Kidney (tissue), 14 donors: ENCODE measurements around the gene TRAIP. TPM values are rescaled to one million over a fixed set of nuclear protein-coding genes. Genes with fewer than 3 reads are reported as not detected.

Experiments
- DNase-seq, 5 donors: peaks; one replicate each; pipeline ENCODE4 v3.0.0-alpha.2; 2013 to 2020
- FAIRE-seq: peaks from 2 replicates; lab custom pipeline; 2012; peaks lifted over from hg19 to GRCh38; lab: Jason Lieb, UNC
- H3K27ac ChIP-seq, 2 donors: one replicate each; pipeline ENCODE4 v1.7.0; 2013; ENCODE audit warnings: low read depth in 2 of 2, low read length in 2 of 2, inconsistent platforms in 1 of 2
- H3K27me3 ChIP-seq: one replicate; pipeline ENCODE4 v1.7.1; 2013; ENCODE audit warnings: low read length, inconsistent platforms; ENCODE audit not compliant: control insufficient read depth, insufficient read depth
- H3K36me3 ChIP-seq, 3 donors: one replicate each; pipeline versions ENCODE4 v1.7.0 to v1.7.1; 2013; ENCODE audit warnings: low read length in 3 of 3, control low read depth in 1 of 3, inconsistent platforms in 1 of 3; ENCODE audit not compliant: insufficient read depth in 3 of 3, control insufficient read depth in 2 of 3
- H3K4me1 ChIP-seq, 3 donors: one replicate each; pipeline versions ENCODE4 v1.7.0 to v1.7.1; 2013; ENCODE audit warnings: low read length in 3 of 3, inconsistent platforms in 1 of 3, low read depth in 1 of 3; ENCODE audit not compliant: control insufficient read depth in 2 of 3, insufficient read depth in 2 of 3
- H3K4me3 ChIP-seq, 3 donors: one replicate each; pipeline versions ENCODE4 v1.7.0 to v1.8.1; 2013; ENCODE audit warnings: low read length in 3 of 3, control low read depth in 1 of 3, inconsistent platforms in 1 of 3
- H3K9ac ChIP-seq, 3 donors: one replicate each; pipeline versions ENCODE4 v1.7.0 to v1.7.1; 2013; ENCODE audit warnings: low read length in 3 of 3, control low read depth in 1 of 3, inconsistent platforms in 1 of 3
- H3K9me3 ChIP-seq, 3 donors: one replicate each; pipeline versions ENCODE4 v1.7.0 to v1.7.1; 2013; ENCODE audit warnings: low read length in 3 of 3, control low read depth in 1 of 3, inconsistent platforms in 1 of 3; ENCODE audit not compliant: control insufficient read depth in 2 of 3, insufficient read depth in 1 of 3
- intact Hi-C: fragments of 100-400 bp; cut with DNase I; formaldehyde crosslinking; loops from one replicate; pipeline ENCODE4 v1.11.1; 2022
- polyA plus RNA-seq: library from polyadenylated mRNA; stranded (reverse); fragments of 350-450 nt; fragmentation: Illumina TruSeq; extraction: RNeasy Lipid Tissue Mini Kit (QIAGEN cat#74804); gene quantifications from one replicate; pipeline ENCODE4 v1.2.3, GENCODE V29; 2014; ENCODE audit warnings: low read depth, low replicate concordance; ENCODE audit not compliant: insufficient read depth
- total RNA-seq: library from RNA; stranded (reverse); fragmentation: NEBNext Ultra II Directional; extraction: Animal tissue kit (Norgen Biotek cat#: 25700); gene quantifications from one replicate; pipeline ENCODE4 v1.2.1, GENCODE V29; 2021
- TF ChIP-seq, protein P1 (sequence below): IDR thresholded peaks from 3 replicates; pipeline ENCODE4 v1.5.1; 2012; ENCODE audit warnings: mild to moderate bottlenecking, moderate library complexity, borderline replicate concordance; ENCODE audit not compliant: insufficient read depth; ENCODE audit errors: extremely low read depth
- donor health status: control.
- donor health status: control.
- donor health status: control.
- donor health status: control.
- donor health status: control.
- donor health status: DM: yes; HTN: yes; CAD: no.
- donor health status: Normal renal cell carcinoma (clear cell type).

Gene TRAIP
- total and polyA plus RNA-seq, 2 donors from 2014 or later, result 0.71 to 1.9 TPM

DNA sequence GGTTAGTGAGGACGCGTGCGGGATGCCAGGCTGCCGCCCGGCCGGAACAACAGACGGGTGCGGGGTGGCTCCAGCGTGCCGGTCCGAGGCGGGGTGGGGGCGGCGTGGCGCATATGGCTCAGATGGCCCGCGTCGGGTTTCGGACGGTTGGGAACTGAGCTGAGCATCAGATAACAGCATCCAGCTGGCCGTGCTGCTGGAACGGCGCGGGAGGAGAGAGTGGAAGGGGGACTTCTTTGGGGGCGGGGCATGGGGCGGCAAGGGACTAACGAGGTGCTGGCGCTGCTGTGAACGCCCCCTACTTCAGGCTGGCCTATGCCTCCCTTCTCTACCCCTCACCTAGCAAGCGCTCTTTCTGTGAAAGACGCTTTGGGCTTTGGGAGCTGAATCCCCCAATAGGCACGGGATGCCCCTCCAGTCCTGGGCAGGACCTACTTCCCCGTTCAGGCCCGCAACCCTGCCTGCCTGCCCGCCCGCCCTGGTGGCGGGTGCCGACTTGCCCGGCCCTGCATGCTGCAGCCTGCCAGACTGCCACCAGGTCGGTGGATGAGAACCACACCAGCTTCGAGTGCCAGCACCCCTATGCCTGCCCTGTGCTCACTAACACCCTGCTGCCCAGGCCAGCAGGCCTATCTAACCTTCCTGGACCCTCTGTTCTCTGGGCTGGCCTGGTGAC lies 52.8 kb downstream of the TRAIP start:
- FAIRE-seq (no peak), DNase-seq (peak in 3 of 5 donors; percentile 77 to 92 (median 78))
- peak overlapping the region; percentile 16 to 40 (median 29) for H3K9ac ChIP-seq

DNA sequence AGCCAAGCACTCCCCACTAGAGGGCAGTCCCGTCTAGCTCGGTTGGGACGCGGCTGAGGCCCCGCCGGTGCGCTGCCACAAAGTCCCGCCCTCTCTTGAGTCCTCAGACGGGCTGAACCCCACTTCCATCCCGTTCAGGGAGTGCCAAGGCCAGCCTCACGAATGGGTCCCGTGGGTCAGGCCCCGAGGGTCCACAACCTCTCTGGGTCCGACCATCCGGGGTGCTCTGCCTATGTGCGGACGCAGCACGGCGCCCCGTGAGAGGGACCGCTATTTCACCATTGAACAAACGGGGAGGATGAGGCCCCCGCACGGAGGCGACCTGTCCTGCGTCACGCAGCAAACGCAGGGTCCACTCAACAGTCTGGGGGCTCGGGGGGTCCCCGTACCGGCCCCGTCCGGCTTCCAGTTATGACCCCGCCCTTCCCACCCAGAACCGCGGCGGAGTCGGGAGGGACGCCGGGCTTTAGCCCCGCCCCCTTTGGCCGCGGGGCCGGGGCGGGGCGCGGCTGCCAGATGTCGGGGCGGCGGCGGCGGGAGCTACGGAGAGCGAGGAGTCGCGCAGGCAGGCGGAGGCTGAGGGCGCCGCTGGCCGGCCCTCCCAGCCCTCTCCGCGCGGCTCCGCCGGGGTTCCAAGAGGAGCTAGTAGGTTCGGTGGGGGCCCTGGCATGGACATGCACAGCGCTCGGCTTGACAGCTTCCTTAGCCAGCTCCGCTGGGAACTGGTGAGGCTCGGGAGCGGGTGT lies 53.5 kb downstream of the TRAIP start, which contains the start of gene INKA1:
TSS of gene INKA1 (plus strand) at position 543 of the 746 bp plus-strand sequence. CDS start at position 675, 132 bp downstream.
- Histone ChIP-seq H3K9me3 (no peaks in the 10 kb centered on the region), H3K9ac (peak within 1 kb of the TSS; percentile 35 to 68 (median 40)), H3K4me1 (peaks cover 1 to 41% (median 4%) of the 10 kb centered on the region in 3 donors), H3K4me3 (peak within 1 kb of the TSS; percentile 59 to 91 (median 86)), H3K27me3 (no peaks in the 10 kb centered on the region), H3K27ac (peak within 1 kb of the TSS; percentile 87 to 93), H3K36me3 (no peaks in the 10 kb centered on the region)
- intact Hi-C loops, result no loop called here
- FAIRE-seq (no peak), DNase-seq (peak; percentile 88 to 96 (median 93))
- TF ChIP-seq, protein P1, sequence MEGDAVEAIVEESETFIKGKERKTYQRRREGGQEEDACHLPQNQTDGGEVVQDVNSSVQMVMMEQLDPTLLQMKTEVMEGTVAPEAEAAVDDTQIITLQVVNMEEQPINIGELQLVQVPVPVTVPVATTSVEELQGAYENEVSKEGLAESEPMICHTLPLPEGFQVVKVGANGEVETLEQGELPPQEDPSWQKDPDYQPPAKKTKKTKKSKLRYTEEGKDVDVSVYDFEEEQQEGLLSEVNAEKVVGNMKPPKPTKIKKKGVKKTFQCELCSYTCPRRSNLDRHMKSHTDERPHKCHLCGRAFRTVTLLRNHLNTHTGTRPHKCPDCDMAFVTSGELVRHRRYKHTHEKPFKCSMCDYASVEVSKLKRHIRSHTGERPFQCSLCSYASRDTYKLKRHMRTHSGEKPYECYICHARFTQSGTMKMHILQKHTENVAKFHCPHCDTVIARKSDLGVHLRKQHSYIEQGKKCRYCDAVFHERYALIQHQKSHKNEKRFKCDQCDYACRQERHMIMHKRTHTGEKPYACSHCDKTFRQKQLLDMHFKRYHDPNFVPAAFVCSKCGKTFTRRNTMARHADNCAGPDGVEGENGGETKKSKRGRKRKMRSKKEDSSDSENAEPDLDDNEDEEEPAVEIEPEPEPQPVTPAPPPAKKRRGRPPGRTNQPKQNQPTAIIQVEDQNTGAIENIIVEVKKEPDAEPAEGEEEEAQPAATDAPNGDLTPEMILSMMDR, result peak; percentile 96

More for the DNA sequence above, 52.8 kb downstream of the TRAIP start:
- Histone ChIP-seq H3K27me3 (no peaks in the 10 kb centered on the region), H3K4me3 (peak overlapping the region; percentile 49 to 91 (median 55)), H3K27ac (peak overlapping the region; percentile 67 to 82), H3K4me1 (peaks cover 4 to 46% (median 4%) of the 10 kb centered on the region in 3 donors), H3K9me3 (no peaks in the 10 kb centered on the region), H3K36me3 (no peaks in the 10 kb centered on the region)
- intact Hi-C loops, result no loop called here
- TF ChIP-seq, protein P1, result no peak

DNA sequence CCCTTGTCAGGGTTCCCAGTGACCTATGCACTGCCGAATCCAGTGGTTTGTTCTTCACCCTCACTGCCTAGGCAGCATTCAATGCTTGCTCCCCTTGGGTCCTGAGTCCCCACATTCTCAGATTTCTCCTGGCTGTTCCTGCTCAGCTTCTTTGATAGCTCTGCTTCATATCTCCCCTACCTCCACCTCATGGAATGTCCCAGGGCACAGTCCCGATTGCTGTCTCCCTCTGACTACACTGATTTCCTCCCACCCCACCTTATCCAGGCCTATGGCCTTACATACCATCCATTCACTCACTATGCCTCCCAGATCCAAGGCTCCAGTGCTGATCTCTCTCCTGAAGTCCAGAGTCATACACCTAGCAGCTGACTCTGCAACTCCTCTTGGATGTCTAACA lies 55.2 kb downstream of the TRAIP start:
- H3K36me3 ChIP-seq, result no peaks in the 10 kb centered on the region
- no peaks in the 10 kb centered on the region for H3K27me3 ChIP-seq
- peaks cover 0 to 26% (median 0%) of the 10 kb centered on the region in 3 donors for H3K4me1 ChIP-seq
- H3K4me3 ChIP-seq, result no peak overlapping the region
- no peaks in the 10 kb centered on the region for H3K9me3 ChIP-seq
- DNase-seq (no peak), FAIRE-seq (no peak)
- H3K9ac ChIP-seq, result no peak overlapping the region
- H3K27ac ChIP-seq, result no peak overlapping the region
- intact Hi-C loops, result no loop called here
- TF ChIP-seq, protein P1, result no peak
